ENCODE results near the gene GREM2.

DNA sequence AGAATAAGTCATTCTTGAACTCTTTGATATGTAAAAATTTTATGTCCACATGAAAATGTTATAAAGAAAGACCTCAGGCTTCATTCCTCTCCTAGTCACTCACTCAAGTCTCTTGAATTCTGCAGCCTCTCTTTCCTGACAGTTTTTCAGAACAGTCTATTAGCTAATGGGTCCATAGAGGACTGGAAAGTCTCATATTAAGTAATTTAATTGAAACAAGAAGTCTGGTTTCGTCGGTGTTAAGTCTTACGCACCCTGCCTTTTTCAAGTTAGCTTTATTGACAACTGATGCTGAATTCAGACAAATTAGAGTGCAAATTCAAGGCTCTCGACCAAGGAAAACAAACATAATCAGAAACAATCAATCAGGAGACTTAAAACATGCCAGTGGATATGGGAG lies 105.8 kb downstream of the GREM2 start:
- TF ChIP-seq, protein P1, sequence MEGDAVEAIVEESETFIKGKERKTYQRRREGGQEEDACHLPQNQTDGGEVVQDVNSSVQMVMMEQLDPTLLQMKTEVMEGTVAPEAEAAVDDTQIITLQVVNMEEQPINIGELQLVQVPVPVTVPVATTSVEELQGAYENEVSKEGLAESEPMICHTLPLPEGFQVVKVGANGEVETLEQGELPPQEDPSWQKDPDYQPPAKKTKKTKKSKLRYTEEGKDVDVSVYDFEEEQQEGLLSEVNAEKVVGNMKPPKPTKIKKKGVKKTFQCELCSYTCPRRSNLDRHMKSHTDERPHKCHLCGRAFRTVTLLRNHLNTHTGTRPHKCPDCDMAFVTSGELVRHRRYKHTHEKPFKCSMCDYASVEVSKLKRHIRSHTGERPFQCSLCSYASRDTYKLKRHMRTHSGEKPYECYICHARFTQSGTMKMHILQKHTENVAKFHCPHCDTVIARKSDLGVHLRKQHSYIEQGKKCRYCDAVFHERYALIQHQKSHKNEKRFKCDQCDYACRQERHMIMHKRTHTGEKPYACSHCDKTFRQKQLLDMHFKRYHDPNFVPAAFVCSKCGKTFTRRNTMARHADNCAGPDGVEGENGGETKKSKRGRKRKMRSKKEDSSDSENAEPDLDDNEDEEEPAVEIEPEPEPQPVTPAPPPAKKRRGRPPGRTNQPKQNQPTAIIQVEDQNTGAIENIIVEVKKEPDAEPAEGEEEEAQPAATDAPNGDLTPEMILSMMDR (IDR thresholded peaks at IDR 0.05) = no peak
- no peak for TF ChIP-seq POLR2A (IDR thresholded peaks at IDR 0.05)
